T-helper 2 cell (primary cell): ENCODE results near the gene MRPL27.
"Not testable (repeated sequence)": the region's sequence is repeated elsewhere in the genome, so short reads cannot be mapped to it uniquely, and the experiment has no call there.

Source experiments
- DNase-seq, 5 experiments: peaks; one replicate each; pipeline versions ENCODE4 v3.0.0 to v3.0.0-alpha.2; 2012 to 2022
- total RNA-seq, 2 donors: gene quantifications; one replicate each; lab custom pipeline; 2026; lab: John Stamatoyannopoulos, UW

The MRPL27 gene
- 19.0 to 20.8 reads per million in 2 donors for total RNA-seq

DNA sequence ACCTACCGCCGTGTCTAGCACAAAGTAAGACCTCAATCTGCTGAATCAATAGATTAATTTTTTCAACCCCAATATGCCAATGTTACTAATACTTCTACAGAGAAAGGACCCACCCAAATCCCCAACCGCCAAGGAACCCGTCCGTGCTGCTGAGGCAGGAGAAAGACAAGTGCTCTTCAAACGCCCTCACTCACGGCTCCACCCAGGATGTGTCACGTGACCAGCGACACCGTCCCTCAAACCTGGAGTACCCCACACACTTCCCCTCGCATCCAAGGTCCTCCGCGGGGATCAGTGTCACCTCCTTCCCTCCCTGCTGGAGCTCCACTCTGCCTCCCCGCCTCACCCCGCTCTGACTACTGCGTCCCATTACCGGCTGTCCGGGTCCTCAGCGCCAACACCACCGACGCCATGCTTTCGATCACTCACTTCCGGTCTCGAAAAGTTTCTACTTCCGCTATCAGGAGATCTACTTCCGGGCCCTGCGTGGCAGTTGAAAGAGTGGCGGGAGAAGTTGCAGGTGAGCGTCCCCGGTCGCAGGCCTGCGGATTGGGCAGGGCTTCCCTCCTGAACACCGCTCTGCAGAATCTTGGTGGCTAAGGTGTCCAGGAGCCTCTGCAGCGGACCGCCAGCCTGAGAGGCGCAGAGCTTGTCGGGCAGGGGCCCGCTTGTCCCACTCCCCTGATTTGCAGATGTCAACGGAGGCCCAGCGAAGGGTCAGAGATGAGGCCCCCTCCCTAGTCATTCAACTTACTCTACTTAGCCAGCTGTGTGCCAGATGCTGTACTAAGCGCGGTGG lies at the start of gene MRPL27, which contains the start of gene EME1:
Gene MRPL27, minus strand, starts transcription at position 427 of the 799 bp plus-strand sequence. Its CDS starts 14 bp downstream, at position 413.
Gene EME1, plus strand, starts transcription at position 472 of the 799 bp plus-strand sequence. CDS start 1,980 bp downstream, outside the sequence.
- peak; percentile 53 to 95 (median 79) for DNase-seq

DNA sequence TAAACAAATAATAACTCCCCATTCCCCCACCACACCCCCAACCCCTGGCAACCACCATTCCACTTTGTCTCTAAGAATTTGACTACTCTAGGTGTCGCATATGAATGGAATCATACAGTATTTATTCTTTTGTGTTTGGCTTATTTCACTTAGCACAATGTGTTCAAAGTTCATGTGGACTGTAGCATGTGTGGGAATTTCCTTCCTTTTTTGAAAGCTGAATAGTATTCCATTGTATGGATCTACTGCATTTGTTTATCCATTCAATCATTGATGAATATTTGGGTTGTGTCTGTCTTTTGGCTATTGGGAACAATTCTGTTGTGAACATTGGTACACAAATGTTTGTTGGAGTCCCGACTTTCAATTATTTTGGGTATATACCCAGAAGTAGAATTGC lies 49.8 kb upstream of the MRPL27 start:
- DNase-seq: no peak

DNA sequence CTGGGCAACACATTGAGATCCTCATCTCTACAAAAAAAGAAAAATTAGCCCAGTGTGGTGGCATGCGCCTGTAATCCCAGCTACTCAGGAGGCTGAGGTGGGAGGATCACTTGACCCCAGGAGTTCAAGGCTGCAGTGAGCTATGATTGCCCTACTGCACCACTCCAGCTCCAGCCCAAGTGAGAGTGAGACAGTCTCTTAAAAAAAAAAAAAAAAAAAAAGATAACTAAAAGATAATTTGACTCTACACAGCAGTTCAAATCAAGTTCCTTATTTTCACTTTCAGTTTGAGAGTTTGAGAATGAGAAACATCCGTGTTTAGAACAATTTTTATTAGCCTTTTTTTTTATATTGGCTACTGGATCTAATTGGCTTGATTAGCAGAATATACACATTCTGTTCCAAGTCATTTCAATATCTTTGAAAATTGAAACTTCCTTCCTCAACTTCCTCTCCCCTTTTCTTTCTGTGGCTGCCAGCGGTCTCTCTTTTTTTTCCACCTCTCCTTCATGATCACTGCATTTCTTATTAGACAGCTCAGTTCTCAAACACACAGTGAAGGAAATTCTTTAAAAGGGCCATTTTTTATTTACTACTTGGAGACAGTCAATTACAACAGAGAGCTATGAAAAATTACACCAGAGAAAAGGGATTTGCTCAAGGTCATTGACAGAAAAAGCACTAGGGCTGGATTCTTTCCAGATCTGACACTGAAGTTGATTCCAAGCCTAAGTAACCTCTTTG lies 48.5 kb upstream of the MRPL27 start:
- peak in 2 of 5 experiments; percentile 12 to 56 for DNase-seq

DNA sequence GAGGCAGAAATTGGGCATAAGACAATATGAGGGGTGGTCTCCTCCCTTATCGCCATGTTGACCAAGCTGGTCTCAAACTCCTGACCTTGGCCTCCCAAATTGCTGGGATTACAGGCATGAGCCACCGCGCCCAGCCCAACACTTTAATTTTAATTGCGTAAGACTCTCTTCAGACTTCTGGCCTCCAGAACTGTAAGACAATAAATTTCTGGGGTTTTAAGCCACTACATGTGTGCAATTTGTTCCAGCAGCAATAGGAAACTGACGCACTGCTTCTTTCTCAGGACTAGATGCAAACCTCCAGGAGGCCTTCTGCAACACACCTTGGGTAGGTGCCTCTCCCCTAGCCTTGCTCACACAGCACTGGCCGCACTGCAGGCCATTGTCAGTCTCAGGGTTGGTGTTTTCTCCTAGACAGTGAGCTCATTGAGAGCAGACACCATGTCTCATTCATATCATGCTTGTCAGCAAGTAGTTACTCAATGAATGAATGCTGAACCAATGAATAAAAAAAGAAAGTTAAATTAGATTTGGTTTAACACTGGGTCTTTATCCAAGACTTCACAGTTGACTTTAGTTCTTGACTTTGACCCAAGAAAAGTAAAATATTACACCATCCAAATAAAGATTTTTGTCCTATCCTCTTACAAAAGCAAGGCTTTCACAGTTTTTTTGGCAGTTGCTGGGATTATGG lies 47.6 kb upstream of the MRPL27 start:
- DNase-seq: no peak

DNA sequence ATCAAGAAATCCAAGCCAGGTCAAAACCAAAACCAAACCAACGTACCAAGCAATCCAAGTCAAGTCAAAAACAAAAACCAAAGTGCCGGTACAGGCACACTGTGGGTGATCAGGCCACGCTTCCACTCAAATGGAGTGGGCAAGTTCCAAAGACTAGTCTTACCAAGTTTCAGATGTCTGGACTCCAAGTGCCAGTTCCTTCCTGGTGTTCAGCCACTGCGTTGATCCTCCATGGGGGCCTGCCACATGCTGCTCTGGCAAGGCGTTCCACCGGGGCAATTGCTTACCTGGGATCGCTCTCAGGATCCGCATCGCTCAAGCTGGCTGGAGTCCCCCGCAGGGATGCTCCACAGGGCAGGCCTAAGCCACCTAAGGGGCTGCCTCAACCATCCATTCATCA lies 46.6 kb upstream of the MRPL27 start:
- not testable (repeated sequence) for DNase-seq

DNA sequence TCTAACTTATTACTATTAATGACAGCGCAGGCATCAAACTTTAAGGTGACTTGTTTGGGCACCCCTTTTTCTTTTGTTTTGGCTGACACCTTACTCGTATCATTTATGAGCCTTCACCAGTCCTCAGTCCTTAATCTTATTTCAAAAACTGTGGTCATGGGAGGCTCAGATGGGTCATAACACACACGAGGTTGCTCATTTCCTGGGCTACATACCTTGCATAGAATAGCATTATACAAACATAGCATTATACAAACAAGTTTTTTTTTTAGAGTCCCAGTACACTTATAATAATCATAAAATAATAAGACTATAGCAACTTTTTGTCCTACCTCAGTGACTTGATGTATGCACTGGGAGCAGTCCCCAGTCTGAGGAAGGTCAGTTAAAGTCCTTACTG lies 41.8 kb upstream of the MRPL27 start:
- DNase-seq: no peak

DNA sequence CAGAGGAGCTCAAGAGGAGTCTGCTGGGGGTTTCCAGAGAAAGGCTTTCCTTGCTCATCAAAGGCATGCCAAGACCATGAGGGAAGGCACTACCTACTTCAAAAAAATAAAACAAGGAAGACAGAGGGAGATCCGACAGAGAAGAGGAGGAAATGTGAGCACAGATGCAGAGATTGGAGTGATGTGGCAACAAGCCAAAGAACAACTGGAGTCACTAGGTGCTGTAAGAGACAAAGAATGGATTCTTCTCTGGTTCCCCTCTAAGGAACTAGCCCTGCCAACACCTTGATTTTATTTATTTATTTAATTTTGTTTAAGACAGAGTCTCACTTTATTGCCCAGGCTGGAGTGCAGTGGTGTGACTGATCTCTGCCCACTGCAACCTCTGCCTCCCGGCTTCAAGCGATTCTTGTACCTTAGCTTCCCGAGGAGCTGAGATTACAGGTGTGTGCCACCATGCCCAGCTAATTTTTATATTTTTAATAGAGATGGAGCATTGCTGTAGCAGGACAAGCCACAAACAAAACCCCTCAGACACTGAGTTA lies 39.3 kb upstream of the MRPL27 start:
- no peak for DNase-seq

DNA sequence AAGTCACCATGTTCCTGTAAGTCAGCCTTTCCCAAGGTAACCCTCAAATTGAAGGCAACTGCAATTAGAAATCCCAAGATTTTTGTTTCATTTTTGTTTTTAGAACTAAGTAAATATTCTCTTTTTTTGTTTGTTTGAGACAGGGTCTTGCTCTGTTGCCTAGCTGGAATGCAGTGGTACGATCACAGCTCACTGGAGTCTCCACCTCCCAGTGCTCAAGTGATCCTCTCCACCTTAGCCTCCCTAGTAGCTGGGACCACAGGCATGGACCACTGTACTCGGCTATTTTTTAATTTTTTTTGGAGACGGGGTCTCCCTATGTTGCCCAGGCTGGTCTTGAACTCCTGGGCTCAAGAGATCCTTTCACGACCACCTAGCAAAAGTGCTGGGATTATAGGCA lies 34.9 kb upstream of the MRPL27 start:
- no peak for DNase-seq

DNA sequence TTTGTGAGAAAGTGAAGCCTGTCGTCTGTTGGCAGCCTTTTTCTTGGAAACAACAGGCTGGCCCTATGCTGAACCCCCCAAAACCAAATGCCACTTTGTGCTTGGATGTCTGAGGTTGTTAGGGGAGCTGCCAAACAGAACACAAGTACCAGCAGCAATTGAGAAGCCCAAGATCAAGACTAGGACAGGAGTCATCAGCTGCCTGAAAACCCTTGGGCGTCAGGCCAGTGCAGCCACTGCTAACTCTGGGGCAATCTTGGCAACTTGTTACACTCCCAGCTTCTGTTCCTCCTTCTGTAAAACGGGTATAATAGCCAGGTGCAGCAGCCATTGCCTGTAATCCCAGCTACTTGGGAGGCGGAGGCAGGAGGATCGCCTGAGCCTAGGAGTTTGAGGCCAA lies 33.6 kb upstream of the MRPL27 start:
- DNase-seq: no peak

DNA sequence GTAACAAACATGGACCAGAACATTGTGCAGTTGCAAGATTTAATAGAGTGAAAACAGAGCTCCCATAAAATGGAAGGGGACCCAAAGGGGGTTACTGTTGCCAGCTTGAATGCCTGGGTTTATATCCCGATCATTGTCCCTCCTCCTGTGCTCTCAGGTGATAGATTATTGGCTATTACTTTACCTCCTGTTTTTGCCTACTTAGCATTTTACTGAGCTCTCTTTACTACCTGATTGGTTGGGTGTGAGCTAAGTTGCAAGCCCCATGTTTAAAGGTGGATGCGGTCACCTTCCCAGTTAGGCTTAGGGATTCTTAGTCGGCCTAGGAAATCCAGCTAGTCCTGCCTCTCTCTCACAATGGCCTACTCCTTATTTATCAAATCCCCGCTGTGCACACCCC lies 32.4 kb upstream of the MRPL27 start:
- DNase-seq: not testable (repeated sequence)

DNA sequence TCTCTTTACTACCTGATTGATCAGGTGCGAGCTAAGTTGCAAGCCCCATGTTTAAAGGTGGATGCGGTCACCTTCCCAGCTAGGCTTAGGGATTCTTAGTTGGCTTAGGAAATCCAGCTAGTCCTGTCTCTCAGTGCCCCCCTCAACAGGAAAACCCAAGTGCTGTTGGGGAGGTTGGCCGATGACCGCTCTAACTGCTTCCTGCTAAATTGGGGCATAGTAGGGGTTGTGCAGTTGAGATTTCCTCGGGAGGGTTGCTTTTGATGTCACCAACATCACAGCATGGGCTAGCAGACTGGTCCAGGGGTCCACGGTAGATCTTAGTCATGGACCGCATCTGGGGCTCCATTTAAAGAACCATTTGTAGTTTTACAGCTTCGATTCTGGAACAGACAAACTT lies 26.6 kb upstream of the MRPL27 start:
- DNase-seq: not testable (repeated sequence)

DNA sequence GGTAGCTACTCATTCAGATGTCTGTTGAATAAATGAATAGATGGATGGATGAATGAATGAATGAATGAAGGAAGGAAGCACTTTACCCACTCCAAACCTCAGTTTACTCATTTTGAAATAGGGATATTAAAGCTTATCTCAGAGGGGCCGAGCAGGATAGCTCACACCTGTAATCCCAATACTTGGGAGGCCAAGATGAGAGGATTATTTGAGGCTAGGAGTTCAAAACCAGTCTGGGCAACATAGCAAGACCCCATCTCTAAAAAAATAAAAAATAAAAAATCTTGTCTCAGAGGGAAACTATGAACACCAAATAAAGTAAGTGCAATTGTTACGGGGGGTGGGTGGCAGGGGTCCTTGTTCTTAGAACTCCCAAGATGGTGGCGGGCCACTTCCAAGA lies 25.7 kb upstream of the MRPL27 start:
- not testable (repeated sequence) for DNase-seq

DNA sequence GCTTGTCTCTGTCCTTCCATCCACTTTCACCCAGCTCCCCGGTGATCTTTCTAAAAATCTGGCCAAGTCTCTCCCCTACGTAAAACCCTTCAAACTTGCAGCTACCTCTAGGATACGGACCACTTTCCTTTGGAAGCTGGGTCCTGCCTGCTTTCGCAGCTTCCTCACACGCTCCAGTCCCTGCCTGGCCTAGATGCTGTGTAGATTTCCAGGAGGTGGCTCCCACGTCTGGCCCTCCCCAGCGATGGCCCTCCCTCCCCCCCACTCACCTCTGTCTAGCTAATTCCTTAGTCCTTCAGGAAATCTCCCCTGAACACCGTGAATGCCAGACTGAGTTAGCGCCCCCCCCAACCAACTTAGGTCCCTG lies 24.9 kb upstream of the MRPL27 start:
- DNase-seq: no peak

DNA sequence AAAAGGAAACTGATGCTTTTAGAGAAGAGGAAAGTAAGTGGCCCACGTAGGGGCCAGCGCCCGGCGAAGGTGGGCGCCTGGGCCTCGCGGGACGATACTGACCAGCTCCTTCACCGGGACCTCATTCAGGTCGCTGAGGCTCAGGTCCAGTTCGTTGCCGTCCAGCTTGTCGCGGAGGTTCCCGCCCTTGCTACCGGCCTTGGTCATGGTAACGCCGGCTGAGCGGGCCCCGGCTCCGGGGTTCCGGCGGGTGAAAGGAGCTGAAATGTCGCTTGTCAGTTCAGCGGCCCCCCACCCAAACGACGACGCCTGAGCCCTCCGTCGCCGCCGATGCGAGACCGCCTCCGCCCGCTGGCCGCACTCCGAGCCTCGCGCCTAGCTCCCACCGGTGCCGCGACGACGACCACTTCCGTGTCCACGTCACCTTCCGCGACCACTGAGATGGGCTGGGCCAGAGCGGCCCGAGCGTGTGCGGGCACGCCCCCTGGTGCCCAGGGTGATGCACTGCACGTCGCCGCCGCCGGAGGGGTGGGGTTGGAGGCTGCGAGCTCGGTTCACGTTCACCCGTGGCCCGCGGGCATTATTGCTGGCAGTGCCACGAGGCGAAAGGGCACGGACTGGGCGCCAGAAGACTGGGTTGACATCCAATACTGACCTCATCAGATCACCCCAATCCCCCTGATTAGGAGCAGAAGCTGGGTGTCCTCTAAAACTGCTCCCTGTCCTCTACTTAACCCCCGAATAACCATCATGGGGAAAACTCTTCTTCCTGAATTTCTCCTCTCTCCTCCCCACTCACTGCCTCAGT lies 24.3 kb upstream of the MRPL27 start, which contains the start of gene LRRC59:
Gene LRRC59, minus strand, starts transcription at position 413 of the 808 bp plus-strand sequence. Its CDS starts 206 bp downstream, at position 207.
- DNase-seq: peak; percentile 87 to 93 (median 90)

DNA sequence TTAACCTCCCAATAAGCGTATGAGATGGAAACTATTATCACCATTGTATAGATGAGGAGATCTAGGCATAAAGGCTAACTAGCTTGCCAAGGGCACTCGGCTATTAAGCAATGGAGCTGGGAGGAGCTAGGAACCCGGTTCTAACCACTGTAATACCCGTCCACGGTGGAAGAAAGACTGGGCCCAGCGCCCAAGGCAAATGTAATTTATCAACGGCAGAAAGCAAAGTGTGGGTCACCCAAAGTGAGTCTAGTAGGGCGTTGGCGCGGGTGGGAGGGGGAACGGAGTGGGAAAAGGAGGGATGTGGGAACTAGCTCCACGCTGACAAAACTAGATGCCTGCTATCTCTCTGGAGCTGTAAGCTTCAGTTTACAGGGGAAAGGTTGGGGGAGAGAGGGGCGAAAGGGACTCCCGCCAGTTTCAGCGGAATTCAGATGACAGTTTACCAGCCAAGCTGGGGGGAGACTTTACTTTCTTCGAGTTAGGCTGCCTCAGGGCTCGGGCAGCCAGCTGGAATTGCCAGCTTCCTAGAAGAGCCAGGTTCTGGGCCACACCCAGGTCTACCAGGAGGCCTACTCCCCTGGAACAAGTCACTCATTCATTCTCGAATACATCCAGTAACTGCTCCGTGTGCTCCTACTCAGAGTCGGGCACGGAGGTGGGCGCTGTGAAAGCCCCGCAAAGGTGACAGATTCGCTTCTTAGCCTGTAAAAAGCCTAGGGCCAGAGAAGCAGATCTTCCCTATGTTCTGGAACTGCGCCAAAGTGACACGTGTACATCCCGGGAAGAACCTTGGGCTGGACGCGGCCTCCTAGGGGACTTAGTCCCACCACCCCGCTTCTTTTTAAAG lies 23.5 kb upstream of the MRPL27 start:
- DNase-seq: peak in 2 of 5 experiments; percentile 9 to 16

DNA sequence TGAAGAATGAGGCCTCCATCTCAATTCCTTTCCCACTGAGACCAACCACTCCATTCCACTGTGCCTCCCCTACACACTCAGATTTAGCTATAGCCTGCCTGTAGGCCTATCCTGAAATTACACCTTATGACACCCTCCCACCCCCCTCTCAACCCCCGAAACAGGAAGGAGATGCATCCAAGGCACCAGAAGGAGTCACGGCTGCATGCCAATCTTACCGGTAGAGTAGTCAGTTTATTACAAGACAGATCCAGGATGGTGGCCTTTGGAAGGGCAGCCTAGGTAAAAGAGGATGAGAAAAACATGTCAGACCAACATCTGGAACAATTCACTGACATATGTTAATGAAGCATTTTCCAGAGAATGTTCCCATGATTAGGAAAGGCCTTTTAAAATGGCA lies 21.7 kb upstream of the MRPL27 start:
- DNase-seq: no peak

DNA sequence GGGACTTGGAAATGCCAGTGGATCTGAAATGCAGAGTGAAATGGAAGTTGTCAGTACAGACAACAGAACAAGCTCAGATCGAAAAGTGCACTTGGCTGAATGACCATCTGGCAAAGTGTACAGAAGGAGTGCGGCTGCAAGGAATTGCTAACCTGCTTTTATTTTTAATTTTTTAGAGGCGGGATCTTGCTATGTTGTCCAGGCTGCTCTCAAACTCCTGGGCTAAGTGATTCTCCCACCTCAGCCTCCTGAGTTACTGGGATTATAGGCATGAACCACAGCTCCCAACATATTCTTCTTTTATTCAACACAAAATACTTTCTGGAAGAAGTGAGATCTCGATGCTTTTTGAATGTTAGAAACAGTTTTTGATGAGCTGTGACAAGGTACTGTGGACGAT lies 20.7 kb upstream of the MRPL27 start:
- no peak for DNase-seq

DNA sequence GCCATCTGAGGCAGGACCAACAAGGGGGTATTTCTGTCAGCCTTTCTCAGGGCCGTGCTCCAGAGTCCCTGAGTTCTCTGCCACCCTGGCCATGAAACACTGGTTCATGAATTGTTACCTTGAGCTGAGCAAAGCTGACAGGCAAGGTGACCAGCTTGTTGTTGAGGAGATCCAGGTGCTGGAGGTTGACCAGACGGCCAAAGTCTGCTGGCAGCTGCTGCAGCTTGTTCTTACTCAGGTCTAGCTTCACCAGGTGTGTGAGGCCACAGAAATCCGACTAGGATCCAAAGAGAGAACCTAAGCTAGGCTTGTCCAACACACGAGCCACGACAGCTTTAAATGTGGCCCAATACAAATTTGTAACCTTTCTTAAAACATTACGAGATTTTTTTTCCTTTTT lies 19.6 kb upstream of the MRPL27 start:
- DNase-seq: no peak

DNA sequence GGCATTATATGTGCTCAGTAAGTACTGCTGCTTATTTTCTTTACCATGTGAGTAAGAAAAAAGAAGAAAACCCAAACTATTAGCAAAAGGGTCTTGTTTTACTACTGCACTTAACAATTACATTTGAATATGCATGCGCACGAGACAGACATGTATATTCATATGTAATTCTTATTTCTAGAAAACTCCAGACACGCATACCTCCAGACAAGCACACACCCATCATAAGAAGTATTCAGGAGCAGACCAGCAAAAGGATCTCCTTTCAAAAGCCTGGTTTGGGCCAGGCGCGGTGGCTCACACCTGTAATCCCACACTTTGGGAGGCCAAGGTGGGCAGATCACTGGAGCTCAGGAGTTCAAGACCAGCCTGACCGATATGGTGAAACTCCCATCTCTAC lies 16.6 kb upstream of the MRPL27 start:
- no peak for DNase-seq

DNA sequence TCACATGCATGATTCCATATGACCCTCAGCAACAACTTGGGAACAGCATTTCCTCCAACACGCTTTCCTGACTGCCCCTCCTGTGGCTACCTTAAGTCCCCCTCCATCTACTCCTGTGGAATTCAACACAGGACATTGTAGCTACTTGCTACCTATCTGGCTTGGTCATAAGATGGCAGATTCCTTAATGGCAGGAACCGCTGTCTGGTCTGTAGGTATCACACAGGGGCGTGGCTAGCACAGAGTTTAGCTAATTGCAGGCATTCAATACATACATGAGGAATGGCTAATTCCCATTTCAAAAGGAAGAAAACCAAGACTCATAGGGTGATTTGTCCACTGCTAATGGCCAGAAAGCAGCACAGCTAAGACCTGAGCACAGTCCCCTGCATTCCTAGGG lies 15.7 kb upstream of the MRPL27 start:
- DNase-seq: no peak

DNA sequence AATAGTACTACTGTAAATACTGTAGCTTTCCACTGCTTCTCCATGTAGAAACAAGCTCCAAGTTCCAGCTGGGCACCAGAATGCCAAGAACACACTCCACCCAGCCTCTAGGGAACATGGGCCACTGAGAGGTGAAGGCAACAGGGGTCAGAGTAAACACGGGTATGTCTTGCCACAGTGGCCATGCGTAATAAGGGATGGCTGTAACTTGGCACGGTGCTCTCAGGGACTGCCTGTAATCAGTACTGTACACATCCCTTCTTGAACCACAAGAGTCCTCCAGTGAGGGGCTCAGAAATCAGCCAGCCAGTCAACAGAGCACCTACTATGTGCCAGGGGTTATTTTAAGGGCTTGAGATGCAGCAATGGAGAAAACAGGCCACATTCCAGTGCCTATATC lies 13.5 kb upstream of the MRPL27 start:
- no peak for DNase-seq
